B cell (primary cell): ENCODE results near the gene HJV. TPM values are rescaled to one million over a fixed set of nuclear protein-coding genes. Genes with fewer than 3 reads are reported as not detected.
A peak's percentile ranks its signal among the peaks of the same experiment; 100 is the strongest.

Source experiments
- ATAC-seq: fragments of 200-7000 bp; cut with Tn5 transposase; one replicate; pipeline ENCODE4 v1.10.0; 2021; ENCODE audit warnings: low read depth, mild to moderate bottlenecking, moderate number of reproducible peaks, moderate library complexity
- CTCF ChIA-PET: fragments of 350-600 bp; sonication (Branson Sonifier 250); formaldehyde crosslinking; loops from one replicate; lab custom pipeline; 2021; ENCODE audit warnings: antibody characterized with exemption, inconsistent platforms; lab: Charles Lee
- POLR2A ChIA-PET: fragments of 350-600 bp; sonication (Branson Sonifier 250); formaldehyde crosslinking; loops from one replicate; lab custom pipeline; 2021; ENCODE audit warnings: antibody characterized with exemption; lab: Charles Lee
- DNase-seq: peaks from one replicate; pipeline ENCODE4 v3.0.0; 2013
- H2AFZ ChIP-seq: 2 replicates; pipeline ENCODE4 v1.6.1; 2012; ENCODE audit warnings: mild to moderate bottlenecking, low read depth, low read length; ENCODE audit not compliant: insufficient read depth, poor library complexity, severe bottlenecking
- H3K27ac ChIP-seq, 2 donors: 1 replicate in 1 of 2; 2 replicates in 1 of 2; pipeline ENCODE4 v1.5.1; 2012 to 2013; ENCODE audit warnings: low read length in 2 of 2, mild to moderate bottlenecking in 2 of 2, moderate library complexity in 1 of 2
- H3K27me3 ChIP-seq, 4 experiments: fragments of 200-600 bp in 1 of 4; sonication (generic) in 1 of 4; replicated peaks in 1 of 4; 1 replicate in 2 of 4; 2 replicates in 2 of 4; pipeline versions ENCODE4 v1.6.1 to v1.7.0; 2013 to 2016; ENCODE audit warnings: low read length in 3 of 4, mild to moderate bottlenecking in 2 of 4, mixed read lengths in 1 of 4, moderate library complexity in 1 of 4; ENCODE audit not compliant: insufficient read depth in 4 of 4, control insufficient read depth in 3 of 4; ENCODE audit errors: control extremely low read depth in 1 of 4
- H3K36me3 ChIP-seq, 2 experiments: replicated peaks in 1 of 2; 1 replicate in 1 of 2; 2 replicates in 1 of 2; pipeline versions ENCODE4 v1.6.1 to v1.7.1; 2013; ENCODE audit warnings: low read length in 1 of 2; ENCODE audit not compliant: insufficient read depth in 2 of 2, control insufficient read depth in 1 of 2; ENCODE audit errors: control extremely low read depth in 1 of 2, extremely low read depth in 1 of 2
- H3K4me1 ChIP-seq, 2 donors: fragments of 200-600 bp in 1 of 2; sonication (generic) in 1 of 2; 1 replicate in 1 of 2; 2 replicates in 1 of 2; pipeline versions ENCODE4 v1.5.1 to v1.6.1; 2013 to 2017; ENCODE audit warnings: low read length in 2 of 2; ENCODE audit not compliant: control insufficient read depth in 2 of 2, insufficient read depth in 2 of 2
- H3K4me2 ChIP-seq: replicated peaks from 2 replicates; pipeline ENCODE3; 2012; ENCODE audit warnings: mild to moderate bottlenecking, low read depth, low read length; ENCODE audit not compliant: poor library complexity, severe bottlenecking
- H3K4me3 ChIP-seq, 5 experiments: fragments of 200-600 bp in 1 of 5; sonication (generic) in 1 of 5; 1 replicate in 3 of 5; 2 replicates in 2 of 5; pipeline versions ENCODE4 v1.5.1 to v1.7.0; 2011 to 2016; ENCODE audit warnings: low read length in 4 of 5, mild to moderate bottlenecking in 4 of 5, low read depth in 2 of 5, control low read depth in 1 of 5, moderate library complexity in 1 of 5; ENCODE audit not compliant: insufficient read depth in 1 of 5; ENCODE audit errors: control extremely low read depth in 1 of 5, extremely low read depth in 1 of 5
- H3K79me2 ChIP-seq: fragments of 200-600 bp; sonication (generic); one replicate; pipeline ENCODE4 v1.6.0; 2016; ENCODE audit warnings: low read length; ENCODE audit not compliant: control insufficient read depth, insufficient read depth
- H3K9ac ChIP-seq: fragments of 200-600 bp; sonication (generic); 2 replicates; pipeline ENCODE4 v1.6.1; 2017; ENCODE audit warnings: mild to moderate bottlenecking, low read length, moderate library complexity
- H3K9me3 ChIP-seq, 3 donors: one replicate each; pipeline versions ENCODE4 v1.6.1 to v1.7.1; 2013; ENCODE audit warnings: low read length in 2 of 3; ENCODE audit not compliant: control insufficient read depth in 2 of 3, insufficient read depth in 1 of 3; ENCODE audit errors: control extremely low read depth in 1 of 3
- H4K20me1 ChIP-seq: 2 replicates; pipeline ENCODE4 v1.6.0; 2012; ENCODE audit warnings: mild to moderate bottlenecking, low read length; ENCODE audit not compliant: insufficient read depth, control insufficient read depth, poor library complexity, severe bottlenecking
- H3K27ac Mint-ChIP-seq: one replicate; pipeline ENCODE4 v1.8.0; 2021; ENCODE audit warnings: mixed read lengths
- H3K27me3 Mint-ChIP-seq: one replicate; pipeline ENCODE4 v1.8.0; 2021; ENCODE audit warnings: mixed read lengths
- H3K4me1 Mint-ChIP-seq: one replicate; pipeline ENCODE4 v1.8.0; 2021; ENCODE audit warnings: mixed read lengths
- H3K4me3 Mint-ChIP-seq: one replicate; pipeline ENCODE4 v1.8.0; 2021; ENCODE audit warnings: mixed read lengths
- H3K9me3 Mint-ChIP-seq: one replicate; pipeline ENCODE4 v1.8.0; 2022; ENCODE audit warnings: mixed read lengths; ENCODE audit not compliant: insufficient read depth
- EZH2 ChIP-seq: IDR thresholded peaks from 2 replicates; pipeline ENCODE4 v1.6.1; 2012; ENCODE audit warnings: borderline replicate concordance, low read depth, mild to moderate bottlenecking, moderate library complexity, low read length; ENCODE audit not compliant: insufficient read depth, poor library complexity, severe bottlenecking
- whole genome bisulfite sequencing: methylation state at CpG from one replicate; pipeline ENCODE4 v1.1.5; 2013; ENCODE audit warnings: missing lambda C conversion rate; ENCODE audit not compliant: insufficient coverage; 5-methylcytosine and 5-hydroxymethylcytosine counted together
- intact Hi-C: fragments of 100-400 bp; cut with micrococcal nuclease; formaldehyde crosslinking; loops from one replicate; pipeline ENCODE4 v1.10.0; 2022
- polyA plus RNA-seq: library from polyadenylated mRNA; depleted of rRNA; stranded (reverse); fragments of >200 nt; gene quantifications from 2 replicates; pipeline ENCODE4 v1.2.3, GENCODE V29; 2012
- total RNA-seq, 2 donors: library from RNA; stranded (reverse); fragments of 120-200 nt in 1 of 2; gene quantifications; 1 replicate in 1 of 2; 2 replicates in 1 of 2; pipeline versions ENCODE4 v1.2.3 to v1.2.4, GENCODE V29; 2013 to 2022
- TF ChIP-seq, protein P1 (sequence below): fragments of 200-600 bp; IDR thresholded peaks from one replicate; pipeline ENCODE4 v1.8.0; 2022; ENCODE audit warnings: antibody characterized with exemption, mild to moderate bottlenecking

Gene HJV
- total and polyA plus RNA-seq, 2 donors (not counting 1 experiment from before 2014, with no cell fraction given): not detected

DNA sequence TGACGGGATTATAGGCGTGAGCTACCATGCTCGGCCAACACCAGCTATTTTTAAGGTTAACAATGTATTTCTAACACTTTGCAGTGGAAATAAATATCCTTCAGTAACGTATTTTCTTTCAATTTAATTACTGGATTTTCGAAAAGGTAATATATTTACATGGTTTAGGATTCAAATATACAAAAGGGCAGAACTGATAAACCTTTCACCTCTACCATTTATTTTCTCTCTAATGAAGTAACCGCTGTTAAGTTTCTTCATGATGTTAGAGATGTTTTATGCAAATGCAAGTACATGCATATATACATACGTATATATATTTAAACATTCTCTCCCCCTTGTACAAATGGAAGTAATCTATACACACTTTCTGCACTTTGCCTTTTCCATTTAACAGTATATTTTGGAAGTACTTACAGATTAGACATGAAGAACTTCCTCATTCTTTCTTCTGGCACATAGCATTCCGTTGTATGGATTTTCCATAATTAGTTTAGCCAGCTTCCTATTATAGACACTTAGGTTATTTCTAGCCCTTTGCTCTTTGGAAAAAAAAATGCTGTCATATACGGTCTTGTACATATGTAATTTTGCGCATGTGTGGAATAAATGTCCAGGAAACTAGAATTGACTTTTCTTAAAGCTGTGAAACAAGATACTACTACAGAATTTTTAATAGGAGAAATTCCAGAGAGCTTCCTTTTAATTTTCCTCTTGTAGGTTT is 14.9 kb upstream of the HJV start:
- H2AFZ ChIP-seq: peak overlapping the region; percentile 35
- H3K9me3 Mint-ChIP-seq: no peaks in the 10 kb centered on the region
- intact Hi-C loops: loop anchor here (2.0 kb wide), 1 partner anchor 110 kb away; the partner anchor contains the start of gene RBM8A

More for the DNA sequence above, 14.9 kb upstream of the HJV start:
- Histone ChIP-seq H3K27me3 (no peaks in the 10 kb centered on the region), H3K4me3 (peak overlapping the region; percentile 84 to 96 (median 93)), H4K20me1 (no peaks in the 10 kb centered on the region), H3K9me3 (no peaks in the 10 kb centered on the region), H3K4me2 (peak overlapping the region; percentile 85), H3K4me1 (peaks cover 27 to 30% of the 10 kb centered on the region in 2 donors), H3K27ac (no peak overlapping the region), H3K79me2 (no peaks in the 10 kb centered on the region), H3K9ac (peak overlapping the region; percentile 73), H3K36me3 (no peaks in the 10 kb centered on the region)
- Mint-ChIP-seq H3K27me3 (no peaks in the 10 kb centered on the region), H3K4me1 (peaks cover 37% of the 10 kb centered on the region), H3K27ac (peak overlapping the region; percentile 98), H3K4me3 (peak overlapping the region; percentile 99)
- ChIA-PET CTCF (interaction anchor here (0.9 to 8.8 kb wide), 8 partner anchors 9 to 177 kb away, joined by 3 to 60 read pairs (median 8); partner anchors contain the start of genes ANKRD34A, LIX1L, PIAS3 and POLR3GL), POLR2A (interaction anchor here (0.9 to 3.8 kb wide), 7 partner anchors 16 to 315 kb away, joined by 3 to 24 read pairs (median 6); partner anchors contain the start of gene PIAS3)
- TF ChIP-seq, protein P1, sequence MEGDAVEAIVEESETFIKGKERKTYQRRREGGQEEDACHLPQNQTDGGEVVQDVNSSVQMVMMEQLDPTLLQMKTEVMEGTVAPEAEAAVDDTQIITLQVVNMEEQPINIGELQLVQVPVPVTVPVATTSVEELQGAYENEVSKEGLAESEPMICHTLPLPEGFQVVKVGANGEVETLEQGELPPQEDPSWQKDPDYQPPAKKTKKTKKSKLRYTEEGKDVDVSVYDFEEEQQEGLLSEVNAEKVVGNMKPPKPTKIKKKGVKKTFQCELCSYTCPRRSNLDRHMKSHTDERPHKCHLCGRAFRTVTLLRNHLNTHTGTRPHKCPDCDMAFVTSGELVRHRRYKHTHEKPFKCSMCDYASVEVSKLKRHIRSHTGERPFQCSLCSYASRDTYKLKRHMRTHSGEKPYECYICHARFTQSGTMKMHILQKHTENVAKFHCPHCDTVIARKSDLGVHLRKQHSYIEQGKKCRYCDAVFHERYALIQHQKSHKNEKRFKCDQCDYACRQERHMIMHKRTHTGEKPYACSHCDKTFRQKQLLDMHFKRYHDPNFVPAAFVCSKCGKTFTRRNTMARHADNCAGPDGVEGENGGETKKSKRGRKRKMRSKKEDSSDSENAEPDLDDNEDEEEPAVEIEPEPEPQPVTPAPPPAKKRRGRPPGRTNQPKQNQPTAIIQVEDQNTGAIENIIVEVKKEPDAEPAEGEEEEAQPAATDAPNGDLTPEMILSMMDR: no peak
- TF ChIP-seq EZH2: no peak
- DNase-seq (no peak), ATAC-seq (no peak)
- WGBS: no CpG with 5 or more reads among the region's 10 CpGs
